ENCODE results near the gene EDRF1. TPM values are rescaled to one million over a fixed set of nuclear protein-coding genes. Genes with fewer than 3 reads are reported as not detected.
A peak's percentile ranks its signal among the peaks of the same experiment; 100 is the strongest.

The EDRF1 gene
- total and polyA plus RNA-seq, 2 donors from 2014 or later = 11.4 to 25.3 TPM

DNA sequence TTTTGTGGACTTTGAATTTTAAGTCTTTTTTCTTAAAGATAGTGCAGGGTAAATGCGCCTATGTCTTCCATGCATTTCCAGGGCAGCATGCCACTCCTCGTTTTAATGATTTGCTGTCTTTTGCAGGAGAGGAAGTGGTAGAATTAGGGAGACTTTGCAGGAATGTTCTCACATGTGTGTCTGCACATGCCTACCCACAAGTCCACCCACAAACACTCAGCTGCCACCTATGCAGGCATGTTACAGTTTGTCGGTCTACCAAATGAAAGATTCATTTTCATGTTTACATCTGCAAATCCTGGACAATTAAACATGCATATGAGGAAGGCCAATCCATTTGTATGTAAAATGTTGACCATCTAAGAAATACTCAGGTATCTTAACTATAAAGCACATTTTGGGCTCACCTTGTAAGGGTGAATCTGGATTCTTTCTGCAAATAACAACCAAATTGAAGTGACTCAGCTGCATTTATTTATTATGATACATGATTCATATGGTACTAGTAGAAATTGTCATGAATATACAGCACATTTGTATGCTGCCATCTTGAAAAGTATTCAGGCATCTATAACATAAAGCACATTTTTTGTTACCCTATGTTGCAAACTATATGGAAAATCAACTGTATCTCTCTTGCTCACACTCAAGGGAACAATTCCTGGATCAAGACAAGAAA lies 31.9 kb upstream of the EDRF1 start:
- DNase-seq = no peak
- Histone ChIP-seq H3K36me3 (ENCODE audit: control insufficient read depth in 2 of 3, insufficient read depth in 3 of 3, low read length in 3 of 3) (no peaks in the 10 kb centered on the region), H3K4me1 (ENCODE audit: control insufficient read depth in 2 of 3, insufficient read depth in 2 of 3, low read depth in 1 of 3, low read length in 3 of 3) (peaks cover 2 to 10% (median 6%) of the 10 kb centered on the region in 3 donors), H3K9me3 (ENCODE audit: control insufficient read depth in 2 of 3, insufficient read depth in 1 of 3, low read length in 3 of 3) (no peaks in the 10 kb centered on the region), H3K4me3 (ENCODE audit: low read length in 3 of 3) (no peak overlapping the region), H3K9ac (ENCODE audit: low read length in 3 of 3) (no peak overlapping the region), H3K27me3 (ENCODE audit: control insufficient read depth, insufficient read depth, low read length) (no peaks in the 10 kb centered on the region), H3K27ac (ENCODE audit: low read depth in 2 of 2, low read length in 2 of 2) (no peak overlapping the region)
- TF ChIP-seq, protein P1, sequence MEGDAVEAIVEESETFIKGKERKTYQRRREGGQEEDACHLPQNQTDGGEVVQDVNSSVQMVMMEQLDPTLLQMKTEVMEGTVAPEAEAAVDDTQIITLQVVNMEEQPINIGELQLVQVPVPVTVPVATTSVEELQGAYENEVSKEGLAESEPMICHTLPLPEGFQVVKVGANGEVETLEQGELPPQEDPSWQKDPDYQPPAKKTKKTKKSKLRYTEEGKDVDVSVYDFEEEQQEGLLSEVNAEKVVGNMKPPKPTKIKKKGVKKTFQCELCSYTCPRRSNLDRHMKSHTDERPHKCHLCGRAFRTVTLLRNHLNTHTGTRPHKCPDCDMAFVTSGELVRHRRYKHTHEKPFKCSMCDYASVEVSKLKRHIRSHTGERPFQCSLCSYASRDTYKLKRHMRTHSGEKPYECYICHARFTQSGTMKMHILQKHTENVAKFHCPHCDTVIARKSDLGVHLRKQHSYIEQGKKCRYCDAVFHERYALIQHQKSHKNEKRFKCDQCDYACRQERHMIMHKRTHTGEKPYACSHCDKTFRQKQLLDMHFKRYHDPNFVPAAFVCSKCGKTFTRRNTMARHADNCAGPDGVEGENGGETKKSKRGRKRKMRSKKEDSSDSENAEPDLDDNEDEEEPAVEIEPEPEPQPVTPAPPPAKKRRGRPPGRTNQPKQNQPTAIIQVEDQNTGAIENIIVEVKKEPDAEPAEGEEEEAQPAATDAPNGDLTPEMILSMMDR (IDR thresholded peaks at IDR 0.05; ENCODE audit: borderline replicate concordance, extremely low read depth, insufficient read depth) = no peak
- intact Hi-C loops (cut with DNase I) = no loop called here
- no peak for FAIRE-seq

DNA sequence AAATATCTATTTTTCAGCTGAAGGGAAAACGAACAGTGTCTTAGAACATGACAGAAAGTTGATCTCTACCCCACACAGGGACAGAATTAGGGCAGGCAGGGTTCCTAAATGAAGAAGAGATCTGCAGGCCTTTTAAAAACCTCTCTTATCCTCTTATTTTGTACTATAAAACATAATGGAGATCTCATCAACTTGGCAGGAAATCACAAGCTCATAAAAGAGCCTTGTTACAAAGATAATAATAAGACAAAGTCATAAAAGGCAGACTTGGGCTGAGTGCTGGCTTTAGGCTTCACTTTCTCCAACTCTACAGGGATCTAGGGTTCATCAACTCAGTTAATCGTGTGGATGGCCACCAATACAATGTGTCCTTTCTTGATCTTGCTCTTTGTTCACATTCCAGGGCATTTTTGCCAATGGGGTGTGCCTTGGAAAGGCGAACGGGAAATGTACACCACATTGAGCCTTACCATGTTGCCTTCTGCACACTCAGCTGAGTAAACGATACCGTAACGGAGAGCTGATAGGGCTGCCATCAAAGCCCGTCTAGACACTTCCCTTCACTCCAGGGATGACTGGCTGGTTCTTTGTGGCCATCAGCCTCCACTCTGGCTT lies 29.4 kb upstream of the EDRF1 start:
- TF ChIP-seq, protein P1 (IDR thresholded peaks at IDR 0.05; ENCODE audit: borderline replicate concordance, extremely low read depth, insufficient read depth) = no peak

DNA sequence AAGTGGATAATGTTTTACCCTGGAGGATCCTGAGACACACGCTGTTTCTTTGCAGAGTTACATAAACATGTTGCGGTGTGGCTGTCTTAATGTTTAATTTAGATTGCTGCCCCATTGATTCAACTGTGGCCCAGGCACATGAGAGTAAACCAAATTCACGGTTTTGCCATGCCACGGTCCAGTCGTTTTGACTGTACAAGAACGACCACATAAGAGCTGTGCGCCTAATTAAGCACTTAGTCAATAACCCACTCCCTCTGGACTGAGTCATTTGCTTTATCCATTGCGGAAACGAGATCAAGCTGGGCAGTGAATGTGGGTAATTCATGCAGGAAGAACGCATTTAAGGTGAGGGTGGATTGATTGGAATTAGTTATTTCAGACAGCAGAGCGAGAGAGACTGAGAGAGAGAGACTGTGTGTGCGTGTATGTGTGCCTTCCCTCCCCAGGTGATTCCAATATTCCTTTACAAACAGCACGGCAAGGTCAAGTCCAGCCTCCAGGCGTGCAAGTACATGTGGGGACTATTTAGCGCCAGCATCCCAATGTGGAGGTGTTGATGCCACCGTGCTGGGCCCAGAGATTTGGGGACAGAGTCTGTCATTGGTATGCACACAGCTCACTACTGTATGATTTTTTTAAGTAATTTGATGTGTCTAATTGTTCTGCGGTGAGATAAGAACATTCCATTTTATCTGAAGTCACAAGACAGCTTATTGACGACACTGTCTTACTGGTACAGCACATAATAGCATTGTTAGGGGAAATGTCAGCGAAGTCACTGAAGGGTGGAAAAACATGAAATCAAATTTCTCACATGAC lies 28.1 kb upstream of the EDRF1 start:
- Histone ChIP-seq H3K27me3 (ENCODE audit: control insufficient read depth, insufficient read depth, low read length) (no peaks in the 10 kb centered on the region), H3K27ac (ENCODE audit: low read depth in 2 of 2, low read length in 2 of 2) (no peak overlapping the region), H3K36me3 (ENCODE audit: control insufficient read depth in 2 of 3, insufficient read depth in 3 of 3, low read length in 3 of 3) (no peaks in the 10 kb centered on the region), H3K9ac (ENCODE audit: low read length in 3 of 3) (no peak overlapping the region), H3K9me3 (ENCODE audit: control insufficient read depth in 2 of 3, insufficient read depth in 1 of 3, low read length in 3 of 3) (no peaks in the 10 kb centered on the region), H3K4me3 (ENCODE audit: low read length in 3 of 3) (no peak overlapping the region), H3K4me1 (ENCODE audit: control insufficient read depth in 2 of 3, insufficient read depth in 2 of 3, low read depth in 1 of 3, low read length in 3 of 3) (peaks cover 2 to 10% (median 6%) of the 10 kb centered on the region in 3 donors)
- DNase-seq = peak in 3 of 5 donors; percentile 27 to 57 (median 52)
- FAIRE-seq = no peak
- TF ChIP-seq, protein P1 (IDR thresholded peaks at IDR 0.05; ENCODE audit: borderline replicate concordance, extremely low read depth, insufficient read depth) = no peak
- intact Hi-C loops (cut with DNase I) = no loop called here

More for the DNA sequence above, 29.4 kb upstream of the EDRF1 start:
- FAIRE-seq (no peak), DNase-seq (peak in 1 of 5 donors; percentile 53)
- no peaks in the 10 kb centered on the region for H3K9me3 ChIP-seq (ENCODE audit: control insufficient read depth in 2 of 3, insufficient read depth in 1 of 3, low read length in 3 of 3)
- intact Hi-C loops (cut with DNase I) = no loop called here
- no peak overlapping the region for H3K9ac ChIP-seq (ENCODE audit: low read length in 3 of 3)
- peaks cover 2 to 10% (median 6%) of the 10 kb centered on the region in 3 donors for H3K4me1 ChIP-seq (ENCODE audit: control insufficient read depth in 2 of 3, insufficient read depth in 2 of 3, low read depth in 1 of 3, low read length in 3 of 3)
- H3K4me3 ChIP-seq (ENCODE audit: low read length in 3 of 3) = no peak overlapping the region
- H3K36me3 ChIP-seq (ENCODE audit: control insufficient read depth in 2 of 3, insufficient read depth in 3 of 3, low read length in 3 of 3) = no peaks in the 10 kb centered on the region
- H3K27me3 ChIP-seq (ENCODE audit: control insufficient read depth, insufficient read depth, low read length) = no peaks in the 10 kb centered on the region
- H3K27ac ChIP-seq (ENCODE audit: low read depth in 2 of 2, low read length in 2 of 2) = no peak overlapping the region
